ENCODE data around the gene SCN10A.

SCN10A gene

DNA sequence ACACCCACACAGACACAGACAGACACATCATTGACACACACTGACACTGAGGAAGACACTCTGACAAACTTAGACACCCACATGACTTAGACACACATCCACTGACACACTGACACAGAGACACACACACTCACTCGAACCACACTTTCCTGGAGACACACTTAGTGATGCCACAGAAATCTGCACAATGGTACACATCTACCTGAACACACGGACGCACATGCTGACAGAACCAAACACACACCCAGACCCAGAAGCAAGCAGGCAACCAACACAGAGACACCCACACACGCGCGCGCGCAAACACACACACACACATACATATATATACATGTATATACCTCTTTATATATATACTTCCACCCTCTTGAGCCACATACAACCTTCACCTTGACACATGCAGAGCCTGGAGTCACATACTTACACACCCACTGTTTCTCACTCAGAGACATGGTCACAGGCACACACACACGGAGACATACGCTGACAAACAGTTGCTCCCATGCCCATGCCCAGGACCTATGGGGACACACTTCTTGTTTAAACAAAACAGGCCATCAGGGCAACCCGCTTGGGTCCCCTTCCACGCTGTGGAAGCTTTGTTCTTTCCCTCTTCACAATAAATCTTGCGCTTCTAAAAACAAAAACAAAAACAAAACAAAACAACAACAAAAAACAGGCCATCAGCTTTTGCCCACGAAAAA lies 165.6 kb downstream of the SCN10A start:
- no peak for DNase-seq

GRCh38 chr3:38649500-38650247 lies 166.3 kb downstream of the SCN10A start, which contains the start of gene SCN5A:
SCN5A (minus strand) TSS chr3:38649687; CDS start chr3:38633307, 16,380 bp downstream.
- DNase-seq = peak; percentile 7

GRCh38 chr3:38648659-38649499 lies 167.1 kb downstream of the SCN10A start:
- DNase-seq = no peak

GRCh38 chr3:38648024-38648658 lies 167.9 kb downstream of the SCN10A start:
- DNase-seq = no peak

DNA sequence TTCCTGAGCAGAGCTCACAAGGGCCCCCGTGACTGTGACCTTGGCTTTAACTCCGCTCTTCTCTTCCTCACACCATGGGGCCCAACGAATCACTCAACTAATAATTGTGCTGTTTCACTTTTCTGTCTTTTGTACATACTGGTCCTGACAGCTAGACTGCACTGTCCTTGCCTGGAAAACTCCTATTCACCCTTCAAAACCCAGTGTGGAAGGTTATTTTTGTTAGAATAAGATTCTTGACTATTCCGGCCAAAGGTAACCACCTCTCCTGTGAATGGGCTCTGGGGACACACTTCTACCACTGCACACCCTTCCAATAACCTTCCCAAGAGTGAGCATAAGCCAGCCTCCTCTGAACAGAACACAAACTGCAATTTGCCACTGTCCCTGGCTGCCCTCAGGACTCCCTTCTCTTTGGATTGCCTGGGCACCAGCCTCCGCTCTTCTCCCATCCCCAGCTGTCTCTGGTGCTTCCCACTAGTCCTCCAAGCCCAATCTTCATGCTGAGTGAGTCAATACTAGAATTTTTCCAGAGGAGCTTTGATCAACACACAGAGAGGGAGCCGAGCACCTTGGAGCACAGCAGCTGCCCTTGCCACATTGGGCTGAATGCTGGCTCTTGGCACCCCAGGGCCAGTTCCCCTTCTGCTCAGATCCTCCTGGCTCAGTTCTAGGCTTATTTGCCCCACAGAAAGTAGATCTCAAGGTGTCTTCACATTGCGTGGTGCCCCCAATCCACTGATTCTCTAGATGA lies 168.6 kb downstream of the SCN10A start:
- no peak for DNase-seq

All from inflammatory macrophage treated with lipopolysaccharide for 4 hours (primary cell).